ENCODE results near the gene TLR1. TPM values are rescaled to one million over a fixed set of nuclear protein-coding genes. Genes with fewer than 3 reads are reported as not detected.

The TLR1 gene
- total and polyA plus RNA-seq, 2 donors (not counting 1 experiment from before 2014, with no cell fraction given) = 23.4 to 50.8 TPM

DNA sequence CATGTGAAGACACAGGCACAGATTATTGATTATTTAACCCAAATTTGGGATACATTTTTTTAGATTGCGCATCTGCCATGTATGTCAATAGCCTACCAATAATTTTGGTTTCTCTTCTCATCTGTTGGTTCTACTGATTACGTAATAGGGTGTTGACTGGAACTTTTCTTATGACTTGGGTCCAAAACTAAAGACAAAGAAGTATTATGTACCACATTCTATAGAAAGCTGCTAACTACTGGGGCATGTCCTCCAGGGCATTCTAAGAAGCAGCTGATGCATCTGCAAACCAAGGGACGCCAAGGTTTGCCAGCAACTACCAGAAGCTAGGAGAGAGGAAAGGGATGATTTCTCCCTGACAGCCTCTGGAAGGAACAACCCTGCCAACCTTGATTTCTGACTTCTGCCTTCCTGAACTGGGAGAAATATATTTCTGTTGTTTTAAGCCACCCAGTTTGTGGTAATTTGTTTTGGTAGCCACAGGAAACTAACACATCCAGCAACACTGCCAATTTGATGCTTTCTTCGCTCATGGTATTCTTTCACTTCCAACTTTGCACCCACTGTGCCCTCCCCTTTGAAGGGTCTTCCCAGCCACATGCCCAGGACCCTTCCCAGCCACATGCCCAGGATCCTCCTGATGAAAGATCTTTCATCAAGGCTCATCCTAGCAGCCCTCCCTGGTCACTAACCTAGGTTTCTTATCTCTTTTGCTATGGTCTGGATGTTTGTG is 15.9 kb upstream of the TLR1 start:
- TF ChIP-seq, protein P1, sequence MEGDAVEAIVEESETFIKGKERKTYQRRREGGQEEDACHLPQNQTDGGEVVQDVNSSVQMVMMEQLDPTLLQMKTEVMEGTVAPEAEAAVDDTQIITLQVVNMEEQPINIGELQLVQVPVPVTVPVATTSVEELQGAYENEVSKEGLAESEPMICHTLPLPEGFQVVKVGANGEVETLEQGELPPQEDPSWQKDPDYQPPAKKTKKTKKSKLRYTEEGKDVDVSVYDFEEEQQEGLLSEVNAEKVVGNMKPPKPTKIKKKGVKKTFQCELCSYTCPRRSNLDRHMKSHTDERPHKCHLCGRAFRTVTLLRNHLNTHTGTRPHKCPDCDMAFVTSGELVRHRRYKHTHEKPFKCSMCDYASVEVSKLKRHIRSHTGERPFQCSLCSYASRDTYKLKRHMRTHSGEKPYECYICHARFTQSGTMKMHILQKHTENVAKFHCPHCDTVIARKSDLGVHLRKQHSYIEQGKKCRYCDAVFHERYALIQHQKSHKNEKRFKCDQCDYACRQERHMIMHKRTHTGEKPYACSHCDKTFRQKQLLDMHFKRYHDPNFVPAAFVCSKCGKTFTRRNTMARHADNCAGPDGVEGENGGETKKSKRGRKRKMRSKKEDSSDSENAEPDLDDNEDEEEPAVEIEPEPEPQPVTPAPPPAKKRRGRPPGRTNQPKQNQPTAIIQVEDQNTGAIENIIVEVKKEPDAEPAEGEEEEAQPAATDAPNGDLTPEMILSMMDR (IDR thresholded peaks at IDR 0.05) = no peak
- TF ChIP-seq EZH2 (IDR thresholded peaks at IDR 0.05; ENCODE audit: borderline replicate concordance, insufficient read depth, low read depth, low read length, poor library complexity, severe bottlenecking) = no peak
- ATAC-seq (ENCODE audit: low read depth) = no peak
- Mint-ChIP-seq H3K27ac (peak overlapping the region; percentile 87), H3K9me3 (ENCODE audit: insufficient read depth) (peaks cover 7% of the 10 kb centered on the region), H3K27me3 (no peaks in the 10 kb centered on the region), H3K4me1 (peaks cover 46% of the 10 kb centered on the region), H3K4me3 (peak overlapping the region; percentile 73)
- peaks cover 63% of the 10 kb centered on the region for H3K79me2 ChIP-seq (ENCODE audit: control insufficient read depth, insufficient read depth, low read length)
- H3K36me3 ChIP-seq (replicated peaks in 1 of 2; ENCODE audit: control extremely low read depth in 1 of 2, control insufficient read depth in 1 of 2, extremely low read depth in 1 of 2, insufficient read depth in 2 of 2, low read length in 1 of 2) = peaks cover 0 to 16% of the 10 kb centered on the region in 2 experiments
- peak overlapping the region; percentile 0 for H2AFZ ChIP-seq (ENCODE audit: insufficient read depth, low read depth, low read length, poor library complexity, severe bottlenecking)
- intact Hi-C loops (cut with micrococcal nuclease) = no loop called here
- H3K27ac ChIP-seq (ENCODE audit: low read length in 2 of 2) = peak overlapping the region; percentile 4 to 84
- H3K9ac ChIP-seq (ENCODE audit: low read length) = no peak overlapping the region
- POLR2A ChIA-PET = no interaction called here
- 60% methylated on average over 3 of the region's 4 CpGs for WGBS (ENCODE audit: insufficient coverage)
- no peaks in the 10 kb centered on the region for H3K27me3 ChIP-seq (replicated peaks in 1 of 4; ENCODE audit: control extremely low read depth in 1 of 4, control insufficient read depth in 3 of 4, insufficient read depth in 4 of 4, low read length in 3 of 4)
- CTCF ChIA-PET = interaction anchor here (1.0 to 2.7 kb wide), 5 partner anchors 15 to 59 kb away, joined by 3 to 9 read pairs (median 4); no protein-coding TSS in a partner anchor
- peak; percentile 29 for DNase-seq
- peaks cover 42 to 47% of the 10 kb centered on the region in 2 donors for H3K4me1 ChIP-seq (ENCODE audit: control insufficient read depth in 2 of 2, insufficient read depth in 2 of 2, low read length in 2 of 2)
- no peaks in the 10 kb centered on the region for H4K20me1 ChIP-seq (ENCODE audit: control insufficient read depth, insufficient read depth, low read length, poor library complexity, severe bottlenecking)
- H3K9me3 ChIP-seq (ENCODE audit: control extremely low read depth in 1 of 3, control insufficient read depth in 2 of 3, insufficient read depth in 1 of 3, low read length in 2 of 3) = peaks cover 0 to 15% (median 15%) of the 10 kb centered on the region in 3 donors
- H3K4me2 ChIP-seq (replicated peaks; ENCODE audit: low read depth, low read length, poor library complexity, severe bottlenecking) = peak overlapping the region; percentile 48
- no peak overlapping the region for H3K4me3 ChIP-seq (ENCODE audit: control extremely low read depth in 1 of 5, extremely low read depth in 1 of 5, insufficient read depth in 1 of 5, low read depth in 2 of 5, low read length in 4 of 5)

DNA sequence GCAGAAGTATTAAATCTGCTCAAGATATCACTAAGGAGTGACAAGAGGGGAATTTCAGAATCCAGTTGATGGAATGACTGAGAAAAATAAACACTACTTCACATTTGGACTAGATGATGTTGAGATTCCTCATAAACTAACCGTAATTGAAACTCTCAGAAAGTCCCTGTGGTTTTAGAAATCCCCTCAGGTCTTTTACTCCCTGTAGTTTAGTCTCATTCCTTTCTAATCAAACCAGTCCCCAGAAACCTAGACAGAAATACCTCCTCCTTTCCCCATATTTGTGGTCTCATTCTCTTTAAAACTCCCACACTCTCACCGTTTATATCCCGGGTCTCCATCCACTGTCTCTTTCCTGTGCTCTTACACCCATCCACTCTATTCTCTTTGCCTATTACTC is 15.0 kb upstream of the TLR1 start:
- peak overlapping the region; percentile 33 to 84 for H3K27ac ChIP-seq (ENCODE audit: low read length in 2 of 2)
- Mint-ChIP-seq H3K4me1 (peaks cover 54% of the 10 kb centered on the region), H3K4me3 (peak overlapping the region; percentile 73), H3K9me3 (ENCODE audit: insufficient read depth) (peaks cover 7% of the 10 kb centered on the region), H3K27me3 (no peaks in the 10 kb centered on the region), H3K27ac (peak overlapping the region; percentile 87)
- intact Hi-C loops (cut with micrococcal nuclease) = loop anchor here (5.0 kb wide), 1 partner anchor 37 kb away; the partner anchor contains the start of gene TLR10
- WGBS (ENCODE audit: insufficient coverage) = 59% methylated on average over 3 of the region's 3 CpGs
- peaks cover 63% of the 10 kb centered on the region for H3K79me2 ChIP-seq (ENCODE audit: control insufficient read depth, insufficient read depth, low read length)
- H2AFZ ChIP-seq (ENCODE audit: insufficient read depth, low read depth, low read length, poor library complexity, severe bottlenecking) = no peak overlapping the region
- no peak overlapping the region for H3K4me3 ChIP-seq (ENCODE audit: control extremely low read depth in 1 of 5, extremely low read depth in 1 of 5, insufficient read depth in 1 of 5, low read depth in 2 of 5, low read length in 4 of 5)
- peaks cover 0 to 12% of the 10 kb centered on the region in 2 experiments for H3K36me3 ChIP-seq (replicated peaks in 1 of 2; ENCODE audit: control extremely low read depth in 1 of 2, control insufficient read depth in 1 of 2, extremely low read depth in 1 of 2, insufficient read depth in 2 of 2, low read length in 1 of 2)
- DNase-seq = peak; percentile 64
- H3K4me1 ChIP-seq (ENCODE audit: control insufficient read depth in 2 of 2, insufficient read depth in 2 of 2, low read length in 2 of 2) = peaks cover 51 to 54% of the 10 kb centered on the region in 2 donors
- H3K9me3 ChIP-seq (ENCODE audit: control extremely low read depth in 1 of 3, control insufficient read depth in 2 of 3, insufficient read depth in 1 of 3, low read length in 2 of 3) = peaks cover 0 to 23% (median 21%) of the 10 kb centered on the region in 3 donors
- peak; percentile 12 for ATAC-seq (ENCODE audit: low read depth)
- H3K9ac ChIP-seq (ENCODE audit: low read length) = no peak overlapping the region
- no peaks in the 10 kb centered on the region for H3K27me3 ChIP-seq (replicated peaks in 1 of 4; ENCODE audit: control extremely low read depth in 1 of 4, control insufficient read depth in 3 of 4, insufficient read depth in 4 of 4, low read length in 3 of 4)
- H4K20me1 ChIP-seq (ENCODE audit: control insufficient read depth, insufficient read depth, low read length, poor library complexity, severe bottlenecking) = no peaks in the 10 kb centered on the region
- peak overlapping the region; percentile 48 for H3K4me2 ChIP-seq (replicated peaks; ENCODE audit: low read depth, low read length, poor library complexity, severe bottlenecking)
- CTCF ChIA-PET = interaction anchor here (0.8 to 2.1 kb wide), 10 partner anchors 10 to 315 kb away, joined by 3 to 12 read pairs (median 6); partner anchors contain the start of genes TLR1, TLR10 and TLR6
- POLR2A ChIA-PET = interaction anchor here (1.1 kb wide), 1 partner anchor 14 kb away, joined by 3 read pairs; no protein-coding TSS in a partner anchor
- TF ChIP-seq EZH2 (IDR thresholded peaks at IDR 0.05; ENCODE audit: borderline replicate concordance, insufficient read depth, low read depth, low read length, poor library complexity, severe bottlenecking) = no peak
- TF ChIP-seq, protein P1 (IDR thresholded peaks at IDR 0.05) = no peak

Measured in B cell (primary cell).